Measurements from ENCODE around the gene MPHOSPH8.

DNA sequence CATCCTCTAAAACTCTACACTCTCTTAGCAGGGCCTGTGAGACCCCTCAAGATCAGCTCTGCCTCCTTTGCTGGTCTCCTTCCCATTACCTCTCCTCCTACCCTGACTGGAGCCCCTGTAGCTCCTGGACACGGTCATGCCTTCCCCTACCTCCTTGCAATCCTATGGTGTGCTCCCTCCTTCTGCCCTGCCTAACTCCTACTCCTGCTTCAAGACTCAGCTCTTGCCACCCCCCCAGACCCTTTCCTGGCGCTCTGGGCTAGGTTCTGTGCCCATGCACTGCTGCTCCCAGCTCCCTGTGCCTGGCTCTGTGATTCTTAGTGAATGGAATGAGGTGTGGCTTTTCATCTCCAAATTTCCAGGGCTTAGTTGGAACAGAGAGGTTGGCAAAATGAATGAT lies 44.1 kb upstream of the MPHOSPH8 start:
- no peak for TF ChIP-seq POLR2A (IDR thresholded peaks at IDR 0.05)
- TF ChIP-seq, protein P1, sequence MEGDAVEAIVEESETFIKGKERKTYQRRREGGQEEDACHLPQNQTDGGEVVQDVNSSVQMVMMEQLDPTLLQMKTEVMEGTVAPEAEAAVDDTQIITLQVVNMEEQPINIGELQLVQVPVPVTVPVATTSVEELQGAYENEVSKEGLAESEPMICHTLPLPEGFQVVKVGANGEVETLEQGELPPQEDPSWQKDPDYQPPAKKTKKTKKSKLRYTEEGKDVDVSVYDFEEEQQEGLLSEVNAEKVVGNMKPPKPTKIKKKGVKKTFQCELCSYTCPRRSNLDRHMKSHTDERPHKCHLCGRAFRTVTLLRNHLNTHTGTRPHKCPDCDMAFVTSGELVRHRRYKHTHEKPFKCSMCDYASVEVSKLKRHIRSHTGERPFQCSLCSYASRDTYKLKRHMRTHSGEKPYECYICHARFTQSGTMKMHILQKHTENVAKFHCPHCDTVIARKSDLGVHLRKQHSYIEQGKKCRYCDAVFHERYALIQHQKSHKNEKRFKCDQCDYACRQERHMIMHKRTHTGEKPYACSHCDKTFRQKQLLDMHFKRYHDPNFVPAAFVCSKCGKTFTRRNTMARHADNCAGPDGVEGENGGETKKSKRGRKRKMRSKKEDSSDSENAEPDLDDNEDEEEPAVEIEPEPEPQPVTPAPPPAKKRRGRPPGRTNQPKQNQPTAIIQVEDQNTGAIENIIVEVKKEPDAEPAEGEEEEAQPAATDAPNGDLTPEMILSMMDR (IDR thresholded peaks at IDR 0.05): no peak
